H1 (cell line): ENCODE data around the gene PIF1.

Experiments used
- EZH2 ChIP-seq: fragments of 200-600 bp; sonication (generic); IDR thresholded peaks from 2 replicates; pipeline ENCODE4 v1.7.1; 2012; ENCODE audit warnings: low read depth, mild to moderate bottlenecking, moderate library complexity, low read length, inconsistent platforms; ENCODE audit not compliant: severe bottlenecking
- TAF7 ChIP-seq: optimal IDR thresholded peaks from 2 replicates; pipeline ENCODE3; 2011; ENCODE audit warnings: low read depth, mild to moderate bottlenecking, inconsistent platforms, low read length, moderate library complexity, borderline replicate concordance
- TF ChIP-seq, protein P1 (sequence below), 3 experiments: IDR thresholded peaks; 1 replicate in 2 of 3; 2 replicates in 1 of 3; pipeline versions ENCODE4 v1.5.1 to v1.6.1; 2011; ENCODE audit warnings: low read length in 3 of 3, mild to moderate bottlenecking in 3 of 3, inconsistent platforms in 2 of 3, low read depth in 1 of 3, moderate library complexity in 1 of 3; ENCODE audit not compliant: insufficient read depth in 1 of 3; ENCODE audit errors: control extremely low read depth in 1 of 3

DNA sequence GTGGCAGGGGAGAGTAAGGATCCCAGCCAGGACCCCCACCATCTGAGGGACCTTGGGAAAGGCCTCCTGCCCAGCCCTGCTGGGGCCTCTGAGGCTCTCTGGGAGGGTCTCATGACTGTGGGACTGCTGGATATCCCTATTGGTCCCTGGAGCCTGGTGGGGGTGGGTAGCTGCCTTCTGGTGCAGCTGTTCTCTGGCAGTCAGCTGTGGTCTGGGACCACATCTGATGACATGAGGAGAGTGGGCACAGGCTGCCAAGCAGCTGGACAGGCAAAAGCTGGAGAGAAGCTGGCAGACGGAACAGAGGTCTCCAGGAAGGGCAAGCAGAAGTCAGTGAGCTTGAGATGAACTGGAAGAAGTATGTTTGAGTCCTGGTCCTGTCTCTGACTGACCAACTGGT is 38.6 kb upstream of the PIF1 start:
- TF ChIP-seq EZH2: no peak
- TF ChIP-seq, protein P1, sequence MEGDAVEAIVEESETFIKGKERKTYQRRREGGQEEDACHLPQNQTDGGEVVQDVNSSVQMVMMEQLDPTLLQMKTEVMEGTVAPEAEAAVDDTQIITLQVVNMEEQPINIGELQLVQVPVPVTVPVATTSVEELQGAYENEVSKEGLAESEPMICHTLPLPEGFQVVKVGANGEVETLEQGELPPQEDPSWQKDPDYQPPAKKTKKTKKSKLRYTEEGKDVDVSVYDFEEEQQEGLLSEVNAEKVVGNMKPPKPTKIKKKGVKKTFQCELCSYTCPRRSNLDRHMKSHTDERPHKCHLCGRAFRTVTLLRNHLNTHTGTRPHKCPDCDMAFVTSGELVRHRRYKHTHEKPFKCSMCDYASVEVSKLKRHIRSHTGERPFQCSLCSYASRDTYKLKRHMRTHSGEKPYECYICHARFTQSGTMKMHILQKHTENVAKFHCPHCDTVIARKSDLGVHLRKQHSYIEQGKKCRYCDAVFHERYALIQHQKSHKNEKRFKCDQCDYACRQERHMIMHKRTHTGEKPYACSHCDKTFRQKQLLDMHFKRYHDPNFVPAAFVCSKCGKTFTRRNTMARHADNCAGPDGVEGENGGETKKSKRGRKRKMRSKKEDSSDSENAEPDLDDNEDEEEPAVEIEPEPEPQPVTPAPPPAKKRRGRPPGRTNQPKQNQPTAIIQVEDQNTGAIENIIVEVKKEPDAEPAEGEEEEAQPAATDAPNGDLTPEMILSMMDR (IDR thresholded peaks at IDR 0.05; ENCODE audit: control extremely low read depth in 1 of 3, insufficient read depth in 1 of 3, low read depth in 1 of 3, low read length in 3 of 3): no peak
- TF ChIP-seq TAF7: no peak
